Measurements from ENCODE around the gene RTN3.

The RTN3 gene

DNA sequence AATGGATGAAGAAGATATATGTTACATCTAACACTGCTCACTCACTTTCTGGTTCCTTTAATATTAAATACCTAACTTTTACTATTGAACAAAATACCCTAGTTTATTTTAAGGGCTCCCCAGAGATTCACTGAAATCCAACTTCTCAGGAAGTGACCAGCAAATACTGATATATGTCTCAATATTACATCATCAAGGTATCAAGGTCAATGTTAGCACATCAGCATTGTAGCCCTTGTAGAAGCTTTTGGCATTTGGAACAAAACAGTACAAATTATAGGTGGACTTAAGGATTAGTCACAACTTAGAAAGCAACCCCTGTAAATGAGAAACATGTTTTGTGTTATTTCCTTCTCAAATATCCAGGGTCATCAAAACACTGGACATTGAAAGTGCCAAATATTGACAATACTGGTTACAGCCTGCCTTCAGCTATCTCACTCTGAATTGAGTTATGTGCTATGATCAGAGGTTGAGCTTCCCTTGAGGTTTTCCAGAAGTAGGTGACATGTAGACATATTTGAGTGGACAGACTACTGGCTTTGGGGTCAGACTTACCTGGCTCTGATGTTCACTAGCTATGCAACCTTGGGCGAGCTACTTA is 8.3 kb upstream of the RTN3 start:
- Histone ChIP-seq H3K9ac (ENCODE audit: low read length) (no peak overlapping the region), H3K4me2 (ENCODE audit: low read depth, low read length, poor library complexity, severe bottlenecking) (no peak overlapping the region), H3K9me2 (replicated peaks; ENCODE audit: insufficient read depth, low read length) (no peaks in the 10 kb centered on the region), H3K27ac (ENCODE audit: low read depth, low read length) (no peak overlapping the region), H3K79me2 (ENCODE audit: insufficient read depth, low read length) (peaks cover 27% of the 10 kb centered on the region), H3K36me3 (ENCODE audit: low read length) (no peaks in the 10 kb centered on the region), H3K4me3 (ENCODE audit: insufficient read depth, low read length, poor library complexity, severe bottlenecking) (no peak overlapping the region), H3K27me3 (ENCODE audit: low read length) (no peaks in the 10 kb centered on the region), H4K20me1 (ENCODE audit: low read depth, low read length) (no peaks in the 10 kb centered on the region), H3K9me3 (ENCODE audit: insufficient read depth, low read length) (no peaks in the 10 kb centered on the region), H3F3A (ENCODE audit: insufficient read depth) (peaks cover 7% of the 10 kb centered on the region; the same call in 1 of the 2 replicates), H2AFZ (ENCODE audit: low read depth, low read length, severe bottlenecking) (no peak overlapping the region)
- TF ChIP-seq, protein P1, sequence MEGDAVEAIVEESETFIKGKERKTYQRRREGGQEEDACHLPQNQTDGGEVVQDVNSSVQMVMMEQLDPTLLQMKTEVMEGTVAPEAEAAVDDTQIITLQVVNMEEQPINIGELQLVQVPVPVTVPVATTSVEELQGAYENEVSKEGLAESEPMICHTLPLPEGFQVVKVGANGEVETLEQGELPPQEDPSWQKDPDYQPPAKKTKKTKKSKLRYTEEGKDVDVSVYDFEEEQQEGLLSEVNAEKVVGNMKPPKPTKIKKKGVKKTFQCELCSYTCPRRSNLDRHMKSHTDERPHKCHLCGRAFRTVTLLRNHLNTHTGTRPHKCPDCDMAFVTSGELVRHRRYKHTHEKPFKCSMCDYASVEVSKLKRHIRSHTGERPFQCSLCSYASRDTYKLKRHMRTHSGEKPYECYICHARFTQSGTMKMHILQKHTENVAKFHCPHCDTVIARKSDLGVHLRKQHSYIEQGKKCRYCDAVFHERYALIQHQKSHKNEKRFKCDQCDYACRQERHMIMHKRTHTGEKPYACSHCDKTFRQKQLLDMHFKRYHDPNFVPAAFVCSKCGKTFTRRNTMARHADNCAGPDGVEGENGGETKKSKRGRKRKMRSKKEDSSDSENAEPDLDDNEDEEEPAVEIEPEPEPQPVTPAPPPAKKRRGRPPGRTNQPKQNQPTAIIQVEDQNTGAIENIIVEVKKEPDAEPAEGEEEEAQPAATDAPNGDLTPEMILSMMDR (IDR thresholded peaks at IDR 0.05; ENCODE audit: insufficient read depth, low read length, poor library complexity, severe bottlenecking), result no peak
- no peak for TF ChIP-seq EZH2phosphoT487 (conservative IDR thresholded peaks at IDR 0.05; ENCODE audit: low read length)

DNA sequence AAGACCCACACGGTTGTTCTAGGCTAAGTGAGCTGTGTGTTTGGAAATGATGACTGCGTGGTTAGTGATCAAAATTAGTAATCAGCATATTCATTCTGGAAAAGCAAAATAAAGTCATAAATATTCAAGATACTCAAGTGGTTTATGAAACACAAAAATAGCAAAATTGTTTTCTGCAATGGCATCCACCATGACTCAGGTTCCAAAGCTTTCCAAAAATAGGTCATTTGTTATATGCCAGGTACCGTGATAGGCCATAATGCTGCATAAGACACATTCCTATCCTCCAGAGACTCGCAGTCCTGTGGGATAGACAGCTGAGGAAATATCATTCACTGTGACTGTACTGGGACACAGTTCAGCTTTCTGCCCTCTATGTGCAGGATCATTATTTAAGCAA is 7.7 kb upstream of the RTN3 start:
- no peak overlapping the region for H3K27ac ChIP-seq (ENCODE audit: low read depth, low read length)
- no peak overlapping the region for H3K9ac ChIP-seq (ENCODE audit: low read length)
- H3K27me3 ChIP-seq (ENCODE audit: low read length), result no peaks in the 10 kb centered on the region
- no peak overlapping the region for H2AFZ ChIP-seq (ENCODE audit: low read depth, low read length, severe bottlenecking)
- no peaks in the 10 kb centered on the region for H3K36me3 ChIP-seq (ENCODE audit: low read length)
- no peaks in the 10 kb centered on the region for H3K9me3 ChIP-seq (ENCODE audit: insufficient read depth, low read length)
- no peaks in the 10 kb centered on the region for H3K9me2 ChIP-seq (replicated peaks; ENCODE audit: insufficient read depth, low read length)
- H3K4me2 ChIP-seq (ENCODE audit: low read depth, low read length, poor library complexity, severe bottlenecking), result no peak overlapping the region
- peaks cover 7% of the 10 kb centered on the region; the same call in 1 of the 2 replicates for H3F3A ChIP-seq (ENCODE audit: insufficient read depth)
- TF ChIP-seq, protein P1 (IDR thresholded peaks at IDR 0.05; ENCODE audit: insufficient read depth, low read length, poor library complexity, severe bottlenecking), result no peak
- TF ChIP-seq EZH2phosphoT487 (conservative IDR thresholded peaks at IDR 0.05; ENCODE audit: low read length), result no peak
- H3K4me3 ChIP-seq (ENCODE audit: insufficient read depth, low read length, poor library complexity, severe bottlenecking), result no peak overlapping the region
- H3K79me2 ChIP-seq (ENCODE audit: insufficient read depth, low read length), result peaks cover 22% of the 10 kb centered on the region
- H4K20me1 ChIP-seq (ENCODE audit: low read depth, low read length), result no peaks in the 10 kb centered on the region

DNA sequence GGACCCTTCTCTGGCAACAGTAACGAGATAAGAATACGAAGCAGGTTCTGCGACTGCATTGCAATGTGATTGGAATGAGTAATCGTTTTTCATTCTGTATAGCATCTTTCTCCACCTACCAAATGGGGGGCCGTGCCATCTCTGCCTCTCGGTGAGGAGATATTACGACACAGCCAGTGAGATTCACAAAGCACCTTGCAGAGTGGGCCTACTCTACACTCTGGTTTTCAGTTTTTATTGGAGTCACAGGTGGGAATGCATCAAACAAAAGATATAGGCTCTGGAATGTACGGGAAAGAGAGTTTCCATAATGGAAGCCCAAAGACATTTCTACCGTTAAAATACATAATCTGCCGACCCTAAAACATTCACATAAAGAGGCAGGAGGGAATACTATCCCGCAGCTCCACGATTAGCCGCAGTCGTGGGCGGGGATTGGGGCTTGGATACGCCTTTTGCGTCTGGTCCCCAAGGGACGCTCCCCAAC is 423 bp upstream of the RTN3 start:
- no peaks in the 10 kb centered on the region; the same call in 1 of the 2 replicates for H4K20me1 ChIP-seq (ENCODE audit: low read depth, low read length)
- TF ChIP-seq EZH2phosphoT487 (conservative IDR thresholded peaks at IDR 0.05; ENCODE audit: low read length), result no peak
- TF ChIP-seq, protein P1 (IDR thresholded peaks at IDR 0.05; ENCODE audit: insufficient read depth, low read length, poor library complexity, severe bottlenecking), result no peak
- peaks cover 43% of the 10 kb centered on the region for H3K79me2 ChIP-seq (ENCODE audit: insufficient read depth, low read length)
- H3K9me3 ChIP-seq (ENCODE audit: insufficient read depth, low read length), result no peaks in the 10 kb centered on the region
- no peaks in the 10 kb centered on the region for H3K9me2 ChIP-seq (replicated peaks; ENCODE audit: insufficient read depth, low read length)
- H3K4me2 ChIP-seq (ENCODE audit: low read depth, low read length, poor library complexity, severe bottlenecking), result peak overlapping the region; percentile 88
- peak overlapping the region; percentile 14; the same call in 1 of the 2 replicates for H3K27ac ChIP-seq (ENCODE audit: low read depth, low read length)
- peak overlapping the region; percentile 98 for H2AFZ ChIP-seq (ENCODE audit: low read depth, low read length, severe bottlenecking)
- no peaks in the 10 kb centered on the region for H3K36me3 ChIP-seq (ENCODE audit: low read length)
- H3K4me3 ChIP-seq (ENCODE audit: insufficient read depth, low read length, poor library complexity, severe bottlenecking), result peak overlapping the region; percentile 50
- no peaks in the 10 kb centered on the region for H3K27me3 ChIP-seq (ENCODE audit: low read length)
- no peaks in the 10 kb centered on the region for H3F3A ChIP-seq (ENCODE audit: insufficient read depth)
- peak overlapping the region; percentile 90 for H3K9ac ChIP-seq (ENCODE audit: low read length)

Data from SU-DHL-6 (cell line).